Measurements from ENCODE around the gene ZSCAN18. TPM values are rescaled to one million over a fixed set of nuclear protein-coding genes. Genes with fewer than 3 reads are reported as not detected.

The ZSCAN18 gene
- total RNA-seq, 1 donor from 2014 or later: 31.8 TPM

DNA sequence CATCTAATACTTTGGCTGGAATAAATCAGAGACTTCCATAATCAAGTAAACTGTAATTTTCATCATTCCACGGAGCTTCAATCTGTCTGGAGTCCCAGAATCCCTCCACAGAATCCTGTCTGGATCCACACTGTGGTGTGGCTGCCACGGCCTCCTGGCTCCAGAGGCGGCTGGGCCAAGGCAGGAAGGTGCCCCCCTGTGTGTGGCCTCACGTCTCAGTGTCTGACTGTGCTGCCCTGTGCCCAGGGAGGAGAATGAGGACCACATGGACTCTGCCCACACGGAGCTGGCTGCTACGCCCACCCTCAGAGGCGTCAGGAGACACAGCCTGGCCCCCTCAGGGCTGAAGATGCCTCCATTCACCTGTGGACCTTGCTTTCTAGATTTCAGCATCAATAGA lies 51.2 kb downstream of the ZSCAN18 start:
- Mint-ChIP-seq H3K9me3 (ENCODE audit: unreplicated experiment) (peaks cover 32% of the 10 kb centered on the region), H3K27me3 (ENCODE audit: low read depth, unreplicated experiment) (no peaks in the 10 kb centered on the region)
- H3K9me3 ChIP-seq (ENCODE audit: insufficient read depth, low read depth, low read length): peaks cover 22% of the 10 kb centered on the region

DNA sequence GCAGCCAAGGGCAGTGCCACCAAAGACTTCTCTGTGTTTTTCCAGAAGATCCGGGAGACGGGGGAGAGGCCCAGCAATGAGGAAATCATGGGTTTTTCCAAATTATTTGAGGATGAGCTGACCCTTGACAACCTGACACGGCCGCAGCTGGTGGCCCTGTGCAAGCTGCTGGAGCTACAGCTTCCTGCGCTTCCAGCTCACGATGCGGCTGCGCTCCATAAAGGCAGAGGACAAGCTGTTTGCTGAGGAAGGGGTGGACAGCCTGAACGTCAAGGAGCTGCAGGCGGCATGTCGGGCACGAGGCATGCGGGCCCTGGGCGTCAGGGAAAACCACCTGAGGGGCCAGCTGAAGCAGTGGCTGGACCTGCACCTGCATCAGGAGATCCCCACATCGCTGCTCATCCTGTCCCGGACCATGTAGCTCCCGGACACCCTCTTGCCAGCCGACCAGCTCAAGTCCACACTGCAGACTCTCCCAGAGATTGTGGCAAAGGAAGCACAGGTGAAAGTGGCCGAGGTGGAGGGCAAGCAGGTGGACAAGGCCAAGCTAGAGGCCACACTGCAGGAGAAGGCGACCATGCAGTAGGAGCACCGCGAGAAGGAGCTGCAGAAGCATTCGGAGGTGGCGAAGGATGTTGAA lies 52.5 kb downstream of the ZSCAN18 start:
- Mint-ChIP-seq H3K27me3 (ENCODE audit: low read depth, unreplicated experiment) (no peaks in the 10 kb centered on the region), H3K36me3 (ENCODE audit: low read depth, unreplicated experiment) (peaks cover 3% of the 10 kb centered on the region), H3K4me3 (ENCODE audit: unreplicated experiment) (no peak overlapping the region), H3K27ac (ENCODE audit: unreplicated experiment) (no peak overlapping the region), H3K4me1 (ENCODE audit: low read depth, unreplicated experiment) (no peaks in the 10 kb centered on the region), H3K9me3 (ENCODE audit: unreplicated experiment) (peaks cover 30% of the 10 kb centered on the region)
- Histone ChIP-seq H4K20me1 (ENCODE audit: insufficient read depth, low read length) (no peaks in the 10 kb centered on the region), H3K4me3 (ENCODE audit: insufficient read depth, low read depth, low read length) (no peak overlapping the region), H3K9me3 (ENCODE audit: insufficient read depth, low read depth, low read length) (peaks cover 22% of the 10 kb centered on the region), H3K4me2 (ENCODE audit: low read length) (no peak overlapping the region), H2AFZ (ENCODE audit: low read depth, low read length) (no peak overlapping the region), H3K79me2 (ENCODE audit: insufficient read depth, low read length) (no peaks in the 10 kb centered on the region), H3K27ac (ENCODE audit: low read depth, low read length) (no peak overlapping the region), H3K27me3 (ENCODE audit: insufficient read depth, low read length) (no peaks in the 10 kb centered on the region), H3K36me3 (ENCODE audit: insufficient read depth, low read length) (no peaks in the 10 kb centered on the region), H3K9ac (ENCODE audit: low read length) (no peak overlapping the region), H3K4me1 (ENCODE audit: insufficient read depth, low read length) (no peaks in the 10 kb centered on the region)
- DNase-seq (ENCODE audit: low read depth) (no peak), FAIRE-seq (no peak)
- TF ChIP-seq EZH2 (IDR thresholded peaks at IDR 0.05; ENCODE audit: insufficient read depth, low read length): no peak
- TF ChIP-seq, protein P1, sequence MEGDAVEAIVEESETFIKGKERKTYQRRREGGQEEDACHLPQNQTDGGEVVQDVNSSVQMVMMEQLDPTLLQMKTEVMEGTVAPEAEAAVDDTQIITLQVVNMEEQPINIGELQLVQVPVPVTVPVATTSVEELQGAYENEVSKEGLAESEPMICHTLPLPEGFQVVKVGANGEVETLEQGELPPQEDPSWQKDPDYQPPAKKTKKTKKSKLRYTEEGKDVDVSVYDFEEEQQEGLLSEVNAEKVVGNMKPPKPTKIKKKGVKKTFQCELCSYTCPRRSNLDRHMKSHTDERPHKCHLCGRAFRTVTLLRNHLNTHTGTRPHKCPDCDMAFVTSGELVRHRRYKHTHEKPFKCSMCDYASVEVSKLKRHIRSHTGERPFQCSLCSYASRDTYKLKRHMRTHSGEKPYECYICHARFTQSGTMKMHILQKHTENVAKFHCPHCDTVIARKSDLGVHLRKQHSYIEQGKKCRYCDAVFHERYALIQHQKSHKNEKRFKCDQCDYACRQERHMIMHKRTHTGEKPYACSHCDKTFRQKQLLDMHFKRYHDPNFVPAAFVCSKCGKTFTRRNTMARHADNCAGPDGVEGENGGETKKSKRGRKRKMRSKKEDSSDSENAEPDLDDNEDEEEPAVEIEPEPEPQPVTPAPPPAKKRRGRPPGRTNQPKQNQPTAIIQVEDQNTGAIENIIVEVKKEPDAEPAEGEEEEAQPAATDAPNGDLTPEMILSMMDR (IDR thresholded peaks at IDR 0.05; ENCODE audit: insufficient read depth, low read depth, low read length): no peak

More for the DNA sequence above, 51.2 kb downstream of the ZSCAN18 start:
- H3K4me3 ChIP-seq (ENCODE audit: insufficient read depth, low read depth, low read length): no peak overlapping the region
- DNase-seq (ENCODE audit: low read depth) (no peak), FAIRE-seq (no peak)
- Mint-ChIP-seq H3K4me3 (ENCODE audit: unreplicated experiment) (no peak overlapping the region), H3K4me1 (ENCODE audit: low read depth, unreplicated experiment) (no peaks in the 10 kb centered on the region), H3K27ac (ENCODE audit: unreplicated experiment) (no peak overlapping the region), H3K36me3 (ENCODE audit: low read depth, unreplicated experiment) (peaks cover 3% of the 10 kb centered on the region)
- H3K27ac ChIP-seq (ENCODE audit: low read depth, low read length): no peak overlapping the region
- no peaks in the 10 kb centered on the region for H3K27me3 ChIP-seq (ENCODE audit: insufficient read depth, low read length)
- no peaks in the 10 kb centered on the region for H3K4me1 ChIP-seq (ENCODE audit: insufficient read depth, low read length)
- no peak overlapping the region for H3K4me2 ChIP-seq (ENCODE audit: low read length)
- H4K20me1 ChIP-seq (ENCODE audit: insufficient read depth, low read length): no peaks in the 10 kb centered on the region
- H3K36me3 ChIP-seq (ENCODE audit: insufficient read depth, low read length): no peaks in the 10 kb centered on the region
- H3K9ac ChIP-seq (ENCODE audit: low read length): no peak overlapping the region
- no peak overlapping the region for H2AFZ ChIP-seq (ENCODE audit: low read depth, low read length)
- no peaks in the 10 kb centered on the region for H3K79me2 ChIP-seq (ENCODE audit: insufficient read depth, low read length)
- TF ChIP-seq EZH2 (IDR thresholded peaks at IDR 0.05; ENCODE audit: insufficient read depth, low read length): no peak
- TF ChIP-seq, protein P1 (IDR thresholded peaks at IDR 0.05; ENCODE audit: insufficient read depth, low read depth, low read length): no peak

DNA sequence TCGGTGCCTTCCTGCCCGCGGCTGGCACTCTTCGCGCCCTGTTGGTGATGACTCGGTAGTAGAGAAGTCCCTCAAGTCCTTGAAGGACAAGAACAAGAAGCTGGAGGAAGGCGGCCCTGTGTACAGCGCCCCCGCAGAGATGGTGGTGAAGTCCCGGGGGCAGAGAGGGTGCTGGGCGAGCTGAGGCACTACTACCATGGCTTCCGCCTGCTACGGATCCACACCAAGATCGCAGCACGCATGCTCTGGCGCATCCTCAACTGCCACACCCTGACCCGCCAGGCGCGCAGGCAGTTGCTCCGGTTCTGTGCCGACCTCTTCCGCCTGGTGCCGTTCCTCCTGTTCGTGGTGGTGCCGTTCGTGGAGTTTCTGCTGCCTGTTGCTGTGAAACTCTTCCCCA lies 53.1 kb downstream of the ZSCAN18 start:
- peaks cover 34% of the 10 kb centered on the region for H3K9me3 Mint-ChIP-seq (ENCODE audit: unreplicated experiment)

More for the DNA sequence above, 53.1 kb downstream of the ZSCAN18 start:
- TF ChIP-seq, protein P1 (IDR thresholded peaks at IDR 0.05; ENCODE audit: insufficient read depth, low read depth, low read length): no peak
- no peak for TF ChIP-seq EZH2 (IDR thresholded peaks at IDR 0.05; ENCODE audit: insufficient read depth, low read length)
- H3K79me2 ChIP-seq (ENCODE audit: insufficient read depth, low read length): no peaks in the 10 kb centered on the region
- no peaks in the 10 kb centered on the region for H4K20me1 ChIP-seq (ENCODE audit: insufficient read depth, low read length)
- no peak overlapping the region for H3K4me2 ChIP-seq (ENCODE audit: low read length)
- H2AFZ ChIP-seq (ENCODE audit: low read depth, low read length): no peak overlapping the region
- no peak overlapping the region for H3K4me3 ChIP-seq (ENCODE audit: insufficient read depth, low read depth, low read length)
- Mint-ChIP-seq H3K36me3 (ENCODE audit: low read depth, unreplicated experiment) (peaks cover 3% of the 10 kb centered on the region), H3K27me3 (ENCODE audit: low read depth, unreplicated experiment) (no peaks in the 10 kb centered on the region), H3K4me3 (ENCODE audit: unreplicated experiment) (no peak overlapping the region), H3K27ac (ENCODE audit: unreplicated experiment) (no peak overlapping the region), H3K4me1 (ENCODE audit: low read depth, unreplicated experiment) (no peaks in the 10 kb centered on the region)
- DNase-seq (ENCODE audit: low read depth) (no peak), FAIRE-seq (no peak)
- H3K27me3 ChIP-seq (ENCODE audit: insufficient read depth, low read length): no peaks in the 10 kb centered on the region
- no peaks in the 10 kb centered on the region for H3K36me3 ChIP-seq (ENCODE audit: insufficient read depth, low read length)
- no peak overlapping the region for H3K27ac ChIP-seq (ENCODE audit: low read depth, low read length)
- H3K9me3 ChIP-seq (ENCODE audit: insufficient read depth, low read depth, low read length): peaks cover 21% of the 10 kb centered on the region
- H3K4me1 ChIP-seq (ENCODE audit: insufficient read depth, low read length): no peaks in the 10 kb centered on the region
- no peak overlapping the region for H3K9ac ChIP-seq (ENCODE audit: low read length)

All from astrocyte (in vitro differentiated cells and primary cell).